WTC11 (cell line): Measurements from ENCODE around the gene RGS17.

ENCODE experiments used
- CTCF ChIP-seq: fragments of 200-600 bp; IDR thresholded peaks from 2 replicates; pipeline ENCODE4 v1.8.0; 2022; ENCODE audit warnings: antibody characterized with exemption
- E2F1 ChIP-seq: sonication (generic); formaldehyde crosslinking; IDR thresholded peaks from 2 replicates; pipeline ENCODE4 v1.8.0; 2022; ENCODE audit warnings: mild to moderate bottlenecking, missing genetic modification reagents

- TF ChIP-seq CTCF: no peak
- no peak for TF ChIP-seq E2F1 (CRISPR knock-in tag)
These were observed 4.6 kb upstream of the RGS17 start for GRCh38 chr6:153135681-153136080.
